Stimulated activated CD4-positive, alpha-beta T cell treated with anti-CD3 and anti-CD28 coated beads, Interleukin-4, amount 100 ng/mL, for 48 hours (primary cell): ENCODE results near the gene TRMT2A.
"Not testable (repeated sequence)": the region's sequence is repeated elsewhere in the genome, so short reads cannot be mapped to it uniquely, and the experiment has no call there.

Experiments used
- DNase-seq, 2 donors: peaks; one replicate each; pipeline ENCODE4 v3.0.0-alpha.2; 2020; ENCODE audit warnings: low read depth in 2 of 2

TRMT2A gene, protein sequence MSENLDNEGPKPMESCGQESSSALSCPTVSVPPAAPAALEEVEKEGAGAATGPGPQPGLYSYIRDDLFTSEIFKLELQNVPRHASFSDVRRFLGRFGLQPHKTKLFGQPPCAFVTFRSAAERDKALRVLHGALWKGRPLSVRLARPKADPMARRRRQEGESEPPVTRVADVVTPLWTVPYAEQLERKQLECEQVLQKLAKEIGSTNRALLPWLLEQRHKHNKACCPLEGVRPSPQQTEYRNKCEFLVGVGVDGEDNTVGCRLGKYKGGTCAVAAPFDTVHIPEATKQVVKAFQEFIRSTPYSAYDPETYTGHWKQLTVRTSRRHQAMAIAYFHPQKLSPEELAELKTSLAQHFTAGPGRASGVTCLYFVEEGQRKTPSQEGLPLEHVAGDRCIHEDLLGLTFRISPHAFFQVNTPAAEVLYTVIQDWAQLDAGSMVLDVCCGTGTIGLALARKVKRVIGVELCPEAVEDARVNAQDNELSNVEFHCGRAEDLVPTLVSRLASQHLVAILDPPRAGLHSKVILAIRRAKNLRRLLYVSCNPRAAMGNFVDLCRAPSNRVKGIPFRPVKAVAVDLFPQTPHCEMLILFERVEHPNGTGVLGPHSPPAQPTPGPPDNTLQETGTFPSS

GRCh38 chr22:20116951-20117632 lies at the start of gene TRMT2A:
Gene TRMT2A (minus strand): TSS chr22:20117226. CDS start chr22:20116906, 320 bp downstream.
- DNase-seq, result peak; percentile 94 to 97

DNA sequence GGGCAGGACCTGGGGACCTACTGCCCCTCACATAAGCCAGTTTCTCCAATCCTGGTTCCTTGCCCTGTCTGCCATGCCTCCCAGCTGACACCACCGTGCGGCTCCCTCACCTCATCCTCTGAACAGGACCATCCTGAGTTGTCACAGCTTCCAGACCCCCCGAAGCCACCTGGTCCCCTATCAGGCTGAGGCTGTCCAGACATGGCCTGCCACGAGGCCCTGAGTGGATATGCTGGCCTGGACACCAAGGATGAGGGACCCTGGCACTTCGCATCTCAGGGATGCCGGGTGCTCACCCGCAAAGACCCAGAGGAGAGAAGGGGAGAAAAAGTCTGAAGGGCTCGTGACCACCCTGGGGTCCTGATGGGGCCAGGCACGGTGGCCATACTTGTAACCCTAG lies 49.7 kb upstream of the TRMT2A start:
- no peak for DNase-seq

GRCh38 chr22:20165913-20166312 lies 48.9 kb upstream of the TRMT2A start:
- no peak for DNase-seq

DNA sequence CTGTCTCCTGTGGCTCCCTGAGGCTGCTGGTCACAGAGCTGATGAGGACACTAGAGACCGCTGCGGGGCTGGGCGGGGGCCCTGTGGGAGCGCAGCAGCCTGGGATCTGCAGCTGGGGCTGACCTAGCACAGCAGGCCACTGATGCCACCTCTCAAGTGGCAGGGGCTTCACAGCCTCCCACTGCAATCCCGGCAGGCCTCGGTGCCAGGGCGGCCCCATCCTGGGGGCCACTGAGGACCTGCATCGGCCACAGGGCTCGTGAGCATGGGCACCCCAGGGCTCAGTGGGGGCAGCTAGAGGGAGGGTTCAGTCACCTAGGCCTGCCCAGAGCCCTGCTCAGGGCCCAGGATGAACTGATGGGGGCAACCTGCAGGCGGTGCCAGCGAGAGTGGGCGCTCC lies 48.4 kb upstream of the TRMT2A start:
- no peak for DNase-seq

- DNase-seq, result no peak
These were observed 47.8 kb upstream of the TRMT2A start for GRCh38 chr22:20164863-20165262.

DNA sequence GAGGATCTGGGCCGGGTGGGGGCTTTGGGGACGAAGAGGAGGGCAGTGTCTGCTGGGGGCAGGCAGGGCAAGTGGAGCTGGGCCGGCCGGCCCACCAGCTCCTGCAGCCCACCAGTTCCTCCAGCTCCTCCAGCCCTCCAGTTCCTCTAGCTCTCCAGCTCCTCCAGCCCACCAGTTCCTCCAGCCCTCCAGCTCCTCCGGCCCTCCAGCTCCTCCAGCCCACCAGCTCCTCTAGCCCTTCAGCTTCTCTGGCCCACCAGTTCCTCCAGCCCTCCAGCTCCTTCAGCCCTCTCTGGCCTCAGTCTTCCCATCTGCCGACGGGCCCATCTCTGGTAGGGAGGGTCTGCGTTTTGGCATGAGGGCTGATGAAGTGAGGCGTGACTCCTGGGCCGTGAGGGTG lies 43.0 kb upstream of the TRMT2A start:
- DNase-seq, result no peak

DNA sequence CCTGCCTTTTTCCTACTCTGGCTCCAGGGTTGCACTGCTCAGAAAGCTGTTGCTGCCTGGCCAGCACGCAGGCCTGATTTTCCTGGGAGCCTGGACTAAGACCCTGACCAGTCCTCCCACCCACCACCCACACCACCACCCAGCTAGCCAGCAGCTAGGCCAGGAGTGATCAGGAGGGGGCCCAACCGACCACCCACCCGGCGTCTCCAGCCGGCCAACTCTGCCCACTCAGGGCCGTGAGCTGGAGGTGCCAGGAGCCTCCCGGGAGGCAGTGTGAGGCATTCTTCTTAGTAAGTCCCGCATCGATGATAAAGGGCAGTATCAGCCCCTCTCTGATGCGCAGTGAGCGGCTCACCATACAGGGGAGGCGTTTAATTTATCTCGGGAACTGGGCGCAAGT lies 42.5 kb upstream of the TRMT2A start:
- DNase-seq, result not testable (repeated sequence)

- no peak for DNase-seq
These were observed 42.0 kb upstream of the TRMT2A start for GRCh38 chr22:20159076-20159475.

GRCh38 chr22:20158391-20159036 lies 41.5 kb upstream of the TRMT2A start:
- no peak for DNase-seq

GRCh38 chr22:20157430-20158183 lies 40.6 kb upstream of the TRMT2A start:
- no peak for DNase-seq

DNA sequence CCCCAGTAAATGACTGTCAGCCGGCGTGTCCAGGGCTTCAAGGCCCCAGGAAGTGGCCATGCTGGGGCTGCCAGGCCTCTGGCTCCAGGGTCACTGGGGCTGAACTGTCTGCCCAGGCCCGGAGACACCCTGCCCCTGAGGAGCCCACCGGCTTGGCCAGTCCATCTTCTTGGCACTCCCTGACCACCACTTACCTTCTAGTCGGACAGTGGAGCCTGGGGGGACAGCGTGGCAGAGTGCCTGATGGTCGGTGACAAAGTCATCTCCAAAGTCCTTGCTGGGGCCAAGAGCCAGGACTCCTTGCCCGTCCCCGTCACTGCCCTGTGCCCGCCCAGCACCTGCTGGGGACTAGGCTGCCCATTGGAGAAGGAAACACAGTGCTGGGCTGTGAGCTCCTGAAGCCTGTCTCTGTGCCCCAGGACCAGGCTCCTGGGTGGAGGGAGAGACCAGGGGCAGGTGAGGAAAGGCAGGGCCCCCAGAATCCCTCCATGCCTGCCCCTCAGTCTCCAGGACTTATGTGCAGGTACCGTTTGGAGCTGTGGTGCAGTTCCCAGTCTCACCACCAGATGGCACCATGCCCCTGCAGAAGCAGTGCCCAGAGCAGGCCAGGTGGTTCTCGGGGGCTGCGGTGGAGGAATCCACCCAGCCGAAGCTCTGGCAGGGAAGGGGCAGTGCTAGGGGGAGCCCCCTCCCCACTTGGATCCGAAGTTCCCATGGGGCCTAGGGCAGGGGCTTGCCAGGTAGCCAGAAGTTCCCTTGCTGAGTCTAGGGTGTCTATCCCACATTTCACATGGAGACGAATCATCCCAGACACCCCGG lies 39.8 kb upstream of the TRMT2A start:
- peak; percentile 75 to 96 for DNase-seq

GRCh38 chr22:20156042-20156389 lies 39.0 kb upstream of the TRMT2A start:
- DNase-seq, result no peak

DNA sequence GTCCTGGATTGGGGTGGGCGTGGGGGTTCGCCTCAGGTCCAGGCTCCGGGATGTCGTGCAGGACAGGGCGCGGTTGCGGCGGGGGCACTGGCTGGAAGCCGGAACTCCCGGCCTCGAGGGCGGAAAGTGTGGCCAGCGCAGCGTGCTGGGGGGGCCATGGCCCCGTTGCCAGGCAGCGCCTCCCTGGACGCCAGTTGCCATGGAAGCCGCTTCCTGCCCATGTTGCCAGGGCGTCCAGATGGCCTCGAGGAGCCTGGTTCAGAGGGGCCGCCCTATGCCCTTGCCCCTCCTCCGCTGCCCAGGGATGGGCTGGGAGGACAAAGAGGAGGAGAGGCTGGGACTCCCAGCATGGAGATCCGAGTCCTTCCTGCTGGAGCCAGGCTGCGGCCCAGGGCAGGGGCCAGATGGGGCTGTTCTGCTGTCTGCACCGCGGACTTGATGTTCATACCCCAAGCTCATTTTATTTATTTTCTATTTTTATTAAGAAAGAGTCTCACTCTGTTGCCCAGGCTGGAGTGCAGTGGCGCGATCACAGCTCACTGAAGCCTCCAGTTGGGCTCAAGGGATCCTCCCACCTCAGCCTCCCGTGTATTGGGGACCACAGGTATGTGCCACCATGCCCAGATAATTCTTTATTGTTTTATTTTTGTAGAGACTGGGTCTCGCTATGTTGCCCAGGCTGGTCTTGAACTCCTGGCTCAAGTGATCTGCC lies 38.5 kb upstream of the TRMT2A start:
- no peak for DNase-seq

DNA sequence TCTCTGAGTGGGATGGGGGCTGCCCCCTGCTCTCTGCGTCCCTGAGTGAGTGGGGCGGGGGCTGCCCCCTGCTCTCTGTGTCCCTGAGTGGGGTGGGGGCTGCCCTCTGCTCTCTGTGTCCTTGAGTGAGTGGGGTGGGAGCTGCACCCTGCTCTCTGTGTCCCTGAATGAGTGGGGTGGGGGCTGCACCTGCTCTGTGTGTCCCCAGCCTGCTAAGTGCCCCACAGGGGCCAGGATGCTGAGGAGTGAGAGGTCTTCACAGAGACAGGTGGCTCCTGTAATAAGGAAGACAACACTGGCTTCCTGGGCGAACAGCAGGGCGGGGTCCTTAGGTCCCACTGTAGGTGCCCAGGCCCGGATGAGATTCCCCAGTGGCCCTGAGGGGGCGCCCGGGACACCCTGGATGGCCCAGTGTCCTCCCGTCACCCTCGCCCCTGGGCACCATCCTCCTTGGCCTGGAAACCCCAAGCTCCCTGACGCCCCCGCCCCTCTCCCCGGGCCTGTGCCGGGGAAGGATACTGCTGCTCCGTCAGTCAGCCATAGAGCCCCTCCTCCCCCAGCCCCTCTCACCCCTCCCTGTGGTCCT lies 37.7 kb upstream of the TRMT2A start:
- no peak for DNase-seq

- no peak for DNase-seq
These were observed 36.9 kb upstream of the TRMT2A start for GRCh38 chr22:20153945-20154344.

DNA sequence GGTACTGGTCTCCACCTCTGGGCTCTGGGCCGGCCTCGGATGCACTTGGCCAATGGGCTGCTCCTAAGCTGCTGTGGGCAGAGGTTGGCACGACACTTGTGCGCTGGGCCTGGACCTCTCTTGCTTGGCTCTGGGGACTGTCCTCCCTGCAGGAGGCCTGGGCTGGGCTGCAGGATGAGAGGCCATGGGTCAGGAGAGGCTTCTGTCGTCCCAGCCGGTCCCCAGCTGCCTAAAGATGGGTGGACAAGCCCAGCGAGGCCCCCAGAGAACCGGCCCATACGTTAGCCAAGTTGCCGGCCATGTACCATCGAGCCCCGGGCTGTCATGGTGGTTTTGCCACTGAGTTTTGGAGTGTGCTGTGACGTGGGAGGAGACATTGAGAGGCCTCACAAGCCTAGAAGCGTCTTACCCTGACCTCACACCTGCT lies 35.5 kb upstream of the TRMT2A start:
- DNase-seq, result no peak

DNA sequence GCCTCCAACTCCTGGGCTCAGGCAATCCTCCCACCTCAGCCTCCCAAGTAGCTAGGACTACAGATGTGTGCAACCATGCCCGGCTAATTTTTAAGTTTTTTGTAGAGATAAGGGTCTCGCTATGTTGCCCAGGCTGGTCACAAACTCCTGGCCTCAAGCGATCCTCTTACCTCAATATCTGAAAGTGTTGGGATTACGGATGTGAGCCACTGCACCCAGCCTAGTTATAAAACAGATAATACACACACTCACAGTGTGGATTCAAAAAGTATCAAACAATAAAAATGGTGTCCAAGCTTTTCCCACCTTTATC lies 34.2 kb upstream of the TRMT2A start:
- no peak for DNase-seq

GRCh38 chr22:20150381-20151275 lies 33.6 kb upstream of the TRMT2A start, which contains the start of gene CCDC188:
Gene CCDC188 (minus strand): TSS chr22:20151055. CDS start chr22:20150986, 69 bp downstream.
- DNase-seq, result no peak
